Prostate gland (tissue), 2 donors: Measurements from ENCODE around the gene BABAM2. TPM values are rescaled to one million over a fixed set of nuclear protein-coding genes. Genes with fewer than 3 reads are reported as not detected.

ENCODE experiments used
- DNase-seq: peaks from one replicate; pipeline ENCODE4 v3.0.0-alpha.2; 2019; ENCODE audit warnings: low spot score
- H3K27ac ChIP-seq, 2 donors: fragments of 200-600 bp; sonication (generic); 2 replicates each; pipeline ENCODE4 v1.5.1; 2017 to 2019
- H3K27me3 ChIP-seq: fragments of 200-600 bp; sonication (generic); replicated peaks from 2 replicates; pipeline ENCODE4 v1.5.1; 2019; ENCODE audit not compliant: insufficient read depth
- H3K36me3 ChIP-seq, 2 donors: fragments of 200-600 bp; sonication (generic); 1 replicate in 1 of 2; 2 replicates in 1 of 2; pipeline versions ENCODE4 v1.5.1 to v1.8.1; 2017 to 2019
- H3K4me1 ChIP-seq: fragments of 200-600 bp; sonication (generic); replicated peaks from 2 replicates; pipeline ENCODE4 v1.5.1; 2019
- H3K4me3 ChIP-seq, 2 donors: fragments of 200-600 bp; sonication (generic); 2 replicates each; pipeline ENCODE4 v1.5.1; 2017 to 2019
- H3K9me3 ChIP-seq: fragments of 200-600 bp; sonication (generic); 2 replicates; pipeline ENCODE4 v1.5.1; 2017
- CTCF ChIP-seq, 4 experiments: fragments of 200-600 bp in 2 of 4; fragments of 450-650 bp in 2 of 4; sonication (generic) in 2 of 4; IDR thresholded peaks; 1 replicate in 3 of 4; 2 replicates in 1 of 4; pipeline ENCODE4 v1.5.1; 2016 to 2019; ENCODE audit warnings: antibody characterized with exemption in 4 of 4, mild to moderate bottlenecking in 2 of 4, moderate library complexity in 2 of 4
- POLR2A ChIP-seq: fragments of 450-650 bp; IDR thresholded peaks from one replicate; pipeline ENCODE4 v1.6.1; 2016; ENCODE audit warnings: antibody characterized with exemption, mild to moderate bottlenecking
- POLR2AphosphoS5 ChIP-seq: sonication (generic); formaldehyde crosslinking; IDR thresholded peaks from one replicate; pipeline ENCODE4 v1.6.1; 2017; ENCODE audit warnings: antibody characterized with exemption
- WGBS: methylation state at CpG from one replicate; pipeline ENCODE4 v1.1.5; 2018; 5-methylcytosine and 5-hydroxymethylcytosine counted together
- intact Hi-C: fragments of 100-400 bp; cut with DNase I; formaldehyde crosslinking; loops from one replicate; pipeline ENCODE4 v1.14.2; 2022
- total RNA-seq, 2 donors: library from RNA; depleted of rRNA; stranded (reverse); fragments of >200 nt; gene quantifications; one replicate each; pipeline ENCODE4 v1.1.0, GENCODE V29; 2016

Gene BABAM2
- total RNA-seq, 2 donors from 2014 or later, result 35.8 to 37.3 TPM

GRCh38 chr2:28293416-28293815 lies 402.9 kb downstream of the BABAM2 start:
- Histone ChIP-seq H3K36me3 (no peaks in the 10 kb centered on the region), H3K4me1 (no peaks in the 10 kb centered on the region), H3K4me3 (no peak overlapping the region), H3K27me3 (no peaks in the 10 kb centered on the region), H3K9me3 (no peaks in the 10 kb centered on the region), H3K27ac (no peak overlapping the region)
- TF ChIP-seq CTCF (IDR thresholded peaks at IDR 0.05) (no peak), POLR2A (no peak), POLR2AphosphoS5 (no peak)
- 58% methylated on average over 5 of the region's 5 CpGs for WGBS
- intact Hi-C loops, result no loop called here
- DNase-seq, result no peak

DNA sequence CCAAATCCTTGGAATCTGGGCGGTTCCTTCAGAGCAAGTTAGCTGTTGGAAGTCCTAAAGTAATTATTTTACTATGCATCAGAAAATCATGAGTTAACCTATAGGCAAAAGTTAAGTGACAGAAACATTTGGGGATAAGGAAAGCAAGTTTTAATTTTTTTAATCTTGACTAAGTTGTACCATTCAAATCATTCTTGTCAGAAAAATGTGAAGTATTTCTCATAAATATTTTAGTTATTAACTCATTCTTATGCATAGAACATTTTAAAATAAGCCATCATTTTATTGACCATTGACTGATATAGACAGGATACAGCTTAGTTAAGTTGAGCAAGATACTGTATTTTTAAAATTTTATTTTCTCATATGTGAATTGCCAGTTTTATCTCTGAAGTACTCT lies 403.9 kb downstream of the BABAM2 start:
- H3K27me3 ChIP-seq, result no peaks in the 10 kb centered on the region
- TF ChIP-seq POLR2A, result no peak
- WGBS, result 93% methylated on average over 1 of the region's 1 CpG
- H3K36me3 ChIP-seq, result no peaks in the 10 kb centered on the region
- H3K9me3 ChIP-seq, result no peaks in the 10 kb centered on the region
- no peak overlapping the region for H3K27ac ChIP-seq
- H3K4me1 ChIP-seq, result no peaks in the 10 kb centered on the region
- intact Hi-C loops, result no loop called here
- no peak for DNase-seq
- no peak overlapping the region for H3K4me3 ChIP-seq

DNA sequence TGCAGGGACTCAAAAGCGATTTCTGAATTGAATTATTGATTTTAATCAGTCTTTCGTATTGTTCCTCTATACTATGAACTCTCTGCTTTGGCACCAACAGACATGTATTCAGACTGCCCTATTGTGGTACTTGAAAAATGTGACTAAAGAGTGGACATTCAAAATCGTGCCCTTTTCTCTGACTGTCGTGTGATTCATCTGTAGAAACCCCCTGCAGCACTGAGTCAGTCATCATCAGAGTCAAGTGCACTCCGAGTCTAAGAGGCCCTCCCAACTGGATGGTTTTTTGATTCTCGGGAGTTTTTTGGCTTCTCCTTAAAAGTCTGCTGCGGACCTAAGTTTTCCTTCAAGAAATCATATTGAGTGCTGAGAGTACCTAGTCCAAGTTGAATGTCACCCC lies 405.7 kb downstream of the BABAM2 start:
- Histone ChIP-seq H3K36me3 (no peaks in the 10 kb centered on the region), H3K27me3 (no peaks in the 10 kb centered on the region), H3K4me3 (no peak overlapping the region), H3K4me1 (no peaks in the 10 kb centered on the region), H3K27ac (no peak overlapping the region), H3K9me3 (no peaks in the 10 kb centered on the region)
- WGBS, result 83% methylated on average over 7 of the region's 7 CpGs
- no peak for DNase-seq
- TF ChIP-seq POLR2A (no peak), CTCF (IDR thresholded peaks at IDR 0.05) (no peak), POLR2AphosphoS5 (no peak)
- intact Hi-C loops, result no loop called here

DNA sequence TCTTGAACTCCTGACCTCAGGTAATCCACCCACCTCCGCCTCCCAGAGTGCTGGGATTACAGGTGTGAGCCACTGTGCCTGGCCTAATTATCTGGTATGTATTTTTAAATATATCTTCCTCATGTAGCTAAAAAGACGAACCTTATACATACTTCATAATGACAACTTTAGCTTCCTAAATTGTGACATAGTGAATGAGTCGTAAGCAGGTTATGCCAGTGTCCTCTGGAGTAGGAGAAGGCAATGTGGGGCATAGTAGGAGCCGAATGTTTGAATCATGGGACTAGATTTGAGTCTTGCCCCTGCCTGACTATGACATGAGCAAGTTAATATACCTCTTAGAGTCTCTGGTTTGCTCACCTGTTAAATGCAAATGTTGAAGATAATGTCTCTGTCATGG lies 406.4 kb downstream of the BABAM2 start:
- Histone ChIP-seq H3K27me3 (no peaks in the 10 kb centered on the region), H3K36me3 (no peaks in the 10 kb centered on the region), H3K27ac (no peak overlapping the region), H3K4me3 (no peak overlapping the region), H3K9me3 (no peaks in the 10 kb centered on the region), H3K4me1 (no peaks in the 10 kb centered on the region)
- no peak for DNase-seq
- intact Hi-C loops, result no loop called here
- WGBS, result 87% methylated on average over 4 of the region's 4 CpGs
- TF ChIP-seq CTCF (IDR thresholded peaks at IDR 0.05) (no peak), POLR2AphosphoS5 (no peak), POLR2A (no peak)

- Histone ChIP-seq H3K9me3 (no peaks in the 10 kb centered on the region), H3K27me3 (no peaks in the 10 kb centered on the region), H3K4me3 (no peak overlapping the region), H3K4me1 (no peaks in the 10 kb centered on the region), H3K36me3 (no peaks in the 10 kb centered on the region), H3K27ac (no peak overlapping the region)
- no peak for DNase-seq
- intact Hi-C loops, result no loop called here
- 91% methylated on average over 2 of the region's 2 CpGs for WGBS
- no peak for TF ChIP-seq CTCF (IDR thresholded peaks at IDR 0.05)
Measured at GRCh38 chr2:28297531-28297930, 407.0 kb downstream of the BABAM2 start.
